Skeletal muscle cell (primary cell): ENCODE measurements around the gene PHLPP2.
"Not testable (repeated sequence)": the region's sequence is repeated elsewhere in the genome, so short reads cannot be mapped to it uniquely, and the experiment has no call there.

Source experiments
- DNase-seq: peaks from one replicate; pipeline ENCODE4 v3.0.0-alpha.2; 2010; ENCODE audit warnings: low read depth
- H3K4me3 ChIP-seq: 2 replicates; pipeline ENCODE4 v1.5.1; 2011; ENCODE audit warnings: low read depth, mild to moderate bottlenecking, control low read depth, low read length, moderate library complexity

The PHLPP2 gene

GRCh38 chr16:71722801-71723536, 1.5 kb downstream of the PHLPP2 start:
- DNase-seq: no peak
- peak overlapping the region; percentile 78 for H3K4me3 ChIP-seq

- H3K4me3 ChIP-seq: no peak overlapping the region
These were observed 3.3 kb downstream of the PHLPP2 start for GRCh38 chr16:71721066-71721740.

GRCh38 chr16:71712501-71712900, 12.0 kb downstream of the PHLPP2 start:
- no peak overlapping the region for H3K4me3 ChIP-seq
- DNase-seq: no peak

More at GRCh38 chr16:71721066-71721740, 3.3 kb downstream of the PHLPP2 start:
- DNase-seq: no peak

GRCh38 chr16:71711789-71712188, 12.7 kb downstream of the PHLPP2 start:
- DNase-seq: no peak
- H3K4me3 ChIP-seq: no peak overlapping the region

GRCh38 chr16:71709229-71709781, 15.2 kb downstream of the PHLPP2 start:
- DNase-seq: peak; percentile 48
- H3K4me3 ChIP-seq: no peak overlapping the region

- H3K4me3 ChIP-seq: no peak overlapping the region
- no peak for DNase-seq
These were observed 15.8 kb downstream of the PHLPP2 start for GRCh38 chr16:71708696-71709095.

GRCh38 chr16:71707199-71707598, 17.3 kb downstream of the PHLPP2 start:
- no peak overlapping the region for H3K4me3 ChIP-seq
- DNase-seq: no peak

- no peak for DNase-seq
- H3K4me3 ChIP-seq: no peak overlapping the region
These were observed 18.5 kb downstream of the PHLPP2 start for GRCh38 chr16:71706046-71706445.

- no peak overlapping the region for H3K4me3 ChIP-seq
- DNase-seq: no peak
These were observed 21.2 kb downstream of the PHLPP2 start for GRCh38 chr16:71703333-71703732.

GRCh38 chr16:71700831-71701230, 23.7 kb downstream of the PHLPP2 start:
- DNase-seq: no peak
- no peak overlapping the region for H3K4me3 ChIP-seq

- DNase-seq: no peak
- H3K4me3 ChIP-seq: no peak overlapping the region
These were observed 26.0 kb downstream of the PHLPP2 start for GRCh38 chr16:71698491-71698890.

GRCh38 chr16:71693164-71693563, 31.3 kb downstream of the PHLPP2 start:
- DNase-seq: no peak
- no peak overlapping the region for H3K4me3 ChIP-seq

- DNase-seq: no peak
These were observed 34.6 kb downstream of the PHLPP2 start for GRCh38 chr16:71689901-71690300.

GRCh38 chr16:71687861-71688260, 36.6 kb downstream of the PHLPP2 start:
- H3K4me3 ChIP-seq: no peak overlapping the region
- DNase-seq: no peak

More at GRCh38 chr16:71689901-71690300, 34.6 kb downstream of the PHLPP2 start:
- H3K4me3 ChIP-seq: no peak overlapping the region

- H3K4me3 ChIP-seq: not testable (repeated sequence)
These were observed 40.2 kb downstream of the PHLPP2 start for GRCh38 chr16:71684280-71684679.

GRCh38 chr16:71681360-71681759, 43.1 kb downstream of the PHLPP2 start:
- DNase-seq: no peak
- no peak overlapping the region for H3K4me3 ChIP-seq

More at GRCh38 chr16:71684280-71684679, 40.2 kb downstream of the PHLPP2 start:
- not testable (repeated sequence) for DNase-seq

GRCh38 chr16:71676236-71676635, 48.3 kb downstream of the PHLPP2 start:
- no peak overlapping the region for H3K4me3 ChIP-seq
- DNase-seq: peak; percentile 16

GRCh38 chr16:71675380-71675779, 49.1 kb downstream of the PHLPP2 start:
- no peak for DNase-seq
- H3K4me3 ChIP-seq: no peak overlapping the region

- no peak for DNase-seq
- no peak overlapping the region for H3K4me3 ChIP-seq
These were observed 50.3 kb downstream of the PHLPP2 start for GRCh38 chr16:71674229-71674628.

GRCh38 chr16:71673582-71673973, 50.9 kb downstream of the PHLPP2 start:
- DNase-seq: no peak
- H3K4me3 ChIP-seq: no peak overlapping the region
